Right hindlimb (tissue), 1 donor: ENCODE measurements around the gene VCX.
"Not testable (repeated sequence)": the region's sequence is repeated elsewhere in the genome, so short reads cannot be mapped to it uniquely, and the experiment has no call there.

Source experiments
- DNase-seq: peaks from one replicate; pipeline ENCODE4 v3.0.0-alpha.2; 2018

Gene VCX

GRCh38 chrX:7842871-7843270, at the start of gene VCX:
VCX (plus strand) TSS chrX:7843171; CDS start chrX:7843204, 33 bp downstream.
- not testable (repeated sequence) for DNase-seq

- DNase-seq: no peak
Observed at GRCh38 chrX:7798327-7798726, 44.6 kb upstream of the VCX start.

- peak; percentile 35 for DNase-seq
Observed at GRCh38 chrX:7801711-7802110, 41.3 kb upstream of the VCX start.

GRCh38 chrX:7815166-7815805, 27.7 kb upstream of the VCX start:
- no peak for DNase-seq

GRCh38 chrX:7828594-7828993, 14.4 kb upstream of the VCX start:
- no peak for DNase-seq

GRCh38 chrX:7841084-7841805, 1.7 kb upstream of the VCX start:
- no peak for DNase-seq

- no peak for DNase-seq
Observed at GRCh38 chrX:7852166-7852565, 9.2 kb downstream of the VCX start.

GRCh38 chrX:7872042-7872441, 29.1 kb downstream of the VCX start:
- no peak for DNase-seq

- DNase-seq: no peak
Observed at GRCh38 chrX:7876957-7877356, 34.0 kb downstream of the VCX start.

- DNase-seq: no peak
Observed at GRCh38 chrX:7889135-7889534, 46.2 kb downstream of the VCX start.

- DNase-seq: no peak
Observed at GRCh38 chrX:7889680-7890079, 46.7 kb downstream of the VCX start.

GRCh38 chrX:7891928-7892327, 49.0 kb downstream of the VCX start:
- no peak for DNase-seq
